IPS-18a (cell line): Measurements from ENCODE around the gene PLEKHA1.

Source experiments
- H3K27ac ChIP-seq: one replicate; pipeline ENCODE4 v1.5.1; 2013; ENCODE audit warnings: low read length
- H3K27me3 ChIP-seq: one replicate; pipeline ENCODE4 v1.6.1; 2013; ENCODE audit warnings: mild to moderate bottlenecking, low read length; ENCODE audit not compliant: control insufficient read depth, insufficient read depth
- H3K36me3 ChIP-seq: one replicate; pipeline ENCODE4 v1.6.1; 2013; ENCODE audit warnings: low read depth, low read length; ENCODE audit not compliant: control insufficient read depth
- H3K4me1 ChIP-seq: one replicate; pipeline ENCODE4 v1.6.1; 2013; ENCODE audit warnings: low read depth, low read length; ENCODE audit not compliant: control insufficient read depth
- H3K4me3 ChIP-seq: one replicate; pipeline ENCODE4 v1.5.1; 2013; ENCODE audit warnings: low read length
- H3K9ac ChIP-seq: one replicate; pipeline ENCODE4 v1.6.1; 2013; ENCODE audit warnings: mild to moderate bottlenecking, low read length, moderate library complexity
- H3K9me3 ChIP-seq: one replicate; pipeline ENCODE4 v1.6.1; 2013; ENCODE audit warnings: low read depth, low read length; ENCODE audit not compliant: control insufficient read depth

The PLEKHA1 gene

DNA sequence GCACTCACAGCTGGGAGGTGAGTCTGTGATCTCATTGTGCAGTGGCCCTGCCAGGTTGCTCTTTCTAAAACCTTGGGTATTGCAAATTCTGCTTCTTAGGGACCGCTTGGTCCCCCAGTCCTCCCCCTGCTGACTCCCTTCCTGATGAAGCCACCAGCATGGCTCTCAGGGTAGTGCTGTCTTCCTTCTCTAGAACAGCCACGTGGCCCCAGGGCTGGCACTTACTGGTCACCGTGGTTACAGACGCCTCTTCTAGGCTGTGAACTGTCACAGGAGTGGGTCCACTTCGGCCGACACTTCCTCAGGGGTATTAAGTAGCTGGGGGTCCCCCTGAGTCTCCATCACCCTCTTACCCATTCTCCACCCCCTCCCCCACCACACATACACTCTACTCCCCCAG, 84.2 kb downstream of the PLEKHA1 start:
- H3K4me3 ChIP-seq, result no peak overlapping the region
- no peak overlapping the region for H3K27ac ChIP-seq
- H3K9ac ChIP-seq, result no peak overlapping the region
- H3K4me1 ChIP-seq, result peaks cover 9% of the 10 kb centered on the region
- no peaks in the 10 kb centered on the region for H3K36me3 ChIP-seq
- H3K27me3 ChIP-seq, result peaks cover 47% of the 10 kb centered on the region
- no peaks in the 10 kb centered on the region for H3K9me3 ChIP-seq

DNA sequence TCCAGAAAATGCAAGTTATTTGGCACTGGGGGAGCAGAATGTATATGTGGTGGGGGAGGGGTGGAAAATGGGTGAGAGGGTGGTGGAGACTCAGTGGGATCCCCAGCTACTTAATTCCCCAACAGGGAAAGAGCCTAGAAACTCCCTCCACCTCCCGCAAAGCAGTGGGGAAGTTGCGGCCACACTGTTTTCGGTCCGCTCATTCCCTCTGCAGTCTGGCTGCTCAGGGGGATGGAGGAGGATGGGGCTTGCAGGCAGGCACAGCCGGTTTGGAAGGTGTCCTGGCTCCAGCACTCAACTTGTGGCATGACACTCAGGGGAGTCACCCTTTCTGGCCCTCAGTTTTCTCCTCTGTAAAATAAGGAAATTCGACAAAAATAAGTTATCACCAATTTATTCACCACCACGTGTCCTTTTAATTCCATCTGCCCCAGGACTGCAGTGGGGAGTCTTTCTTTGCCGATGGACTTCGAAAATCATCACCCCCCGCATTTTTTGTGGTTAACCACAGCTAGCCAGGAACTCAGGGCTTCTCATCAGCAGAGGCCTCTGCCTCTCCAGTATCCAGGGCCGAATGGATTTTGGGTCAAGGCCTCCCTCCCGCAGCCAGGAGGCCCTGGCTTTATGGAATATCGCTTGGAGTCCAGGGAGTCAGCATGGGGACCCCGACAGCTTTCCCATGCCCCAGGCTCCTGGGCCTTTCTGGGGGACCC, 85.2 kb downstream of the PLEKHA1 start:
- no peak overlapping the region for H3K9ac ChIP-seq

DNA sequence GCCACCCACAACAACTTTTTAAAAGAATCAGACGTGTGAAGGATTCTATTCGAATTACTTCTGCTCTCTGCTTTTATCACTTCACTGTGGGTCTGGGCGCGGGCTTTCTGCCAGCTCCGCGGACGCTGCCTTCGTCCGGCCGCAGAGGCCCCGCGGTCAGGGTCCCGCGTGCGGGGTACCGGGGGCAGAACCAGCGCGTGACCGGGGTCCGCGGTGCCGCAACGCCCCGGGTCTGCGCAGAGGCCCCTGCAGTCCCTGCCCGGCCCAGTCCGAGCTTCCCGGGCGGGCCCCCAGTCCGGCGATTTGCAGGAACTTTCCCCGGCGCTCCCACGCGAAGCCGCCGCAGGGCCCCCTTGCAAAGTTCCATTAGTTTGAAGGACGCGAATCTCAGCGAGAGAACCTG, 86.4 kb downstream of the PLEKHA1 start:
- no peak overlapping the region for H3K9ac ChIP-seq
- H3K4me3 ChIP-seq, result peak overlapping the region; percentile 45
- peaks cover 9% of the 10 kb centered on the region for H3K4me1 ChIP-seq
- H3K9me3 ChIP-seq, result no peaks in the 10 kb centered on the region
- H3K27me3 ChIP-seq, result peaks cover 64% of the 10 kb centered on the region
- H3K36me3 ChIP-seq, result no peaks in the 10 kb centered on the region
- H3K27ac ChIP-seq, result no peak overlapping the region

More for the DNA sequence above, 85.2 kb downstream of the PLEKHA1 start:
- Histone ChIP-seq H3K27me3 (peaks cover 57% of the 10 kb centered on the region), H3K27ac (no peak overlapping the region), H3K4me3 (no peak overlapping the region), H3K36me3 (no peaks in the 10 kb centered on the region), H3K9me3 (no peaks in the 10 kb centered on the region), H3K4me1 (peaks cover 9% of the 10 kb centered on the region)

DNA sequence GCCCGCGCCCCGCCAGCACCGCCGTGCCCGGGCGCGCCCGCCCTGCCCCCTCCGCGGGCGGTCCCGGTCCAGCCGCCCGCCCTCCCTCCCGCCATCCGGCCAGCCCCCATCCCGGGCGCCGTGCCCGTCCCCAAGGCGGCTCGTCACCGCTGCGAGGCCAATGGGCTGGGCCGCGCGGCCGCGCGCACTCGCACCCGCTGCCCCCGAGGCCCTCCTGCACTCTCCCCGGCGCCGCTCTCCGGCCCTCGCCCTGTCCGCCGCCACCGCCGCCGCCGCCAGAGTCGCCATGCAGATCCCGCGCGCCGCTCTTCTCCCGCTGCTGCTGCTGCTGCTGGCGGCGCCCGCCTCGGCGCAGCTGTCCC, 86.8 kb downstream of the PLEKHA1 start, which contains the start of gene HTRA1:
HTRA1 (plus strand) TSS at position 187 of the 362 bp plus-strand sequence; CDS start at position 287, 100 bp downstream.
- Histone ChIP-seq H3K4me3 (peak within 1 kb of the TSS; percentile 50), H3K9ac (no peak within 1 kb of the TSS), H3K36me3 (no peaks in the 10 kb centered on the region), H3K9me3 (no peaks in the 10 kb centered on the region), H3K4me1 (peaks cover 9% of the 10 kb centered on the region), H3K27me3 (peaks cover 64% of the 10 kb centered on the region), H3K27ac (no peak within 1 kb of the TSS)

DNA sequence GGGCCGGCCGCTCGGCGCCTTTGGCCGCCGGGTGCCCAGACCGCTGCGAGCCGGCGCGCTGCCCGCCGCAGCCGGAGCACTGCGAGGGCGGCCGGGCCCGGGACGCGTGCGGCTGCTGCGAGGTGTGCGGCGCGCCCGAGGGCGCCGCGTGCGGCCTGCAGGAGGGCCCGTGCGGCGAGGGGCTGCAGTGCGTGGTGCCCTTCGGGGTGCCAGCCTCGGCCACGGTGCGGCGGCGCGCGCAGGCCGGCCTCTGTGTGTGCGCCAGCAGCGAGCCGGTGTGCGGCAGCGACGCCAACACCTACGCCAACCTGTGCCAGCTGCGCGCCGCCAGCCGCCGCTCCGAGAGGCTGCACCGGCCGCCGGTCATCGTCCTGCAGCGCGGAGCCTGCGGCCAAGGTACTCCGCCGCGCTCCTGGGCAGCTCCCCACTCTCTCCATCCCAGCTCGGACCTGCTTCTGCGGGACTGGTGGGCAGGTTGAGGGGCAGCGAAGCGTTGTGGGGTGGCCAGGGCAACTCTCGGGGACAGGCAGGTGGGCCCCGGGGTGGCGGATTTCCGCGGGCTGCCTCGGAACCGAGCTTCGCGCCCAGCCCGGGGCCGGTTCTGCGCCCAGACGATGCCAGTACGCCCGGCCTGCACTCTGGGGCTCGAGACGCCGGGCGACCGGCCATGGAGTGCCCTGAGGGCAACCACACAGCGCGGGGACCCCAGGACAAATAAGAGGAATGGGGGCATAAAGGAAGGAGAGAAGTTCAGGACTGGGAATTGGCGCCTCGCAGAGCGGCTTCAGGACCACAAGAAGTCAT, 87.4 kb downstream of the PLEKHA1 start:
- Histone ChIP-seq H3K4me3 (peak overlapping the region; percentile 50), H3K36me3 (no peaks in the 10 kb centered on the region), H3K27ac (no peak overlapping the region), H3K27me3 (peaks cover 64% of the 10 kb centered on the region), H3K9me3 (no peaks in the 10 kb centered on the region), H3K4me1 (peaks cover 9% of the 10 kb centered on the region), H3K9ac (no peak overlapping the region)

DNA sequence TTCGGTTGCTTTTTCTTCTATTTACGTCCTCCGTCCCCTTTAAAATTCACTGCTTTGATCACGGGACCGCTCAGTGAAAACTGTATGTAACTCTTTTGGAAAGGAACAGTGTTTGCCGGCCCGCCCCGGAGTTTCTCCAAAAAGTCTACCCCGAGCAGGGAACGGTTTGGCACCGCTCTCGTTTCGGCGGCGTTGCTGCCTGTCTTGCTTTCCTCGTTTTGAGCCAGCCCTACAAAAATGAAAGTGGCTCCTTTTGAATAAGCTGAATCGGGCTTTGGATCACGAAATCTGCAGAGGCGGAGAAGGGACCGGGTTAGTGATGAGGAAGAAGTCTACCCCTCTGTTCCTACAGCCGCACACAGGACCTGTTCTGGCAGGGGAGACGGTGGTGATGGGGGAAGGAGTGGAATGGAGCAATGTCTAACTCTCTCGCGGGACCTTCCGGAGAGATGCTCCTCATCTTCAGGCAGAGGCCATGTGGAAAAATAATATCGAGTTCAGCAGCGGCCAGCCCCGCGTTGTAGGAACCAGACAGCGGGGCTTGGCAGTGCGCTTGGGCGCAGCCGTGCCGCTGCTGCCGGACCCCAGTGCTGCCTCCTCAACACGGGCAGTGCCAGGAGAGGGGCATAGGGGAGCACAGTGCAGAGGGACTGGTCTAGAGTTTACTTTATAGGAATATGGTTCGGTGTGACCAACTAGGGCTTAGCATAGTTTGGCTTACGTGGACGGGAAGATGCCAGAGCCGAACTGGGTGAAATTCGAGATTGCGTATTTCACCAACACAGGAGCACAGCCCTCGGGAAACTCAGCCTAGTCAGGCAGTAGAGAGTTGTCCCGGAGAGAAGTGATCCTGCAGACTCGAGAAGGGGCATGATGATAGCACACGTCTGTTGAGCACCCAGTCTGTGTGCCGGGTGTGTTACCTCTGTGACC, 88.3 kb downstream of the PLEKHA1 start:
- Histone ChIP-seq H3K9ac (no peak overlapping the region), H3K4me3 (peak overlapping the region; percentile 50), H3K27me3 (peaks cover 64% of the 10 kb centered on the region), H3K9me3 (no peaks in the 10 kb centered on the region), H3K36me3 (no peaks in the 10 kb centered on the region), H3K27ac (no peak overlapping the region), H3K4me1 (peaks cover 9% of the 10 kb centered on the region)

DNA sequence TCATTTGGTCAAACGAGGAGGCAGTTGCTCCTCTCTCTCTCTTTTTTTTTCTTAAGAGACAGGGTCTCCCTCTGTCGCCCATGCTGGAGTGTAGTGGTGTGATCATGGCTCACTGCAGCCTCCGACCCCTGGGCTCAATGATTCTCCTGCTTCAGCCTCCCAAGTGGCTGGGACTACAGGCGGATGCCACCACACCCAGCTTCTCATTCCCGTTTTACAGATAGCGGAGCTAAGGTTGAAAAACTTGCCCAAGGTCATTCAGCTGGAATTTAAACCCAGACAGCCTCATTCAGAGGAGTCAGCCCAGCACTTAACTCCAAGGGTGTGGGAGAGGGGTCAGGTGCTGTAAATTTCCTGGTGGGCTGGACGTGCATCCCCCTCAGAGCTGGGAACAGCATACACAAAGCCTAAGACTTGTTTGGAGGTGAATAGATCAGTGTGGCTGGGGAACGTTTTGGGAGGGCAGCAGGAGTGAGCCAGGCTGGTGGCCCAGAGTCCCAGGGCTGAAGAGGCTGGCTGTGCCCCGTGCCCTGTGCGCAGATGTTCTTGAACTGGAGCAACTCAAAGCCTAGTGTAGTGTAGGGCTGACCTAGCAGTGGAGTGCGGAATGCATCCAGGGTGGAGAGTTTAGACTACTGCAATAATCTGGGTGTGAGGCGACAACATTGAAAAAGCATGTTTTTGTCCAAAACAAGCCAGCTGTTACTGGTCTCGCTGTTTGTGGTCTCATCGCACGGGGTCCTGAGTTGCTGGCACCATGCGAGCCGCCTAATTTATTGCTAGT, 89.2 kb downstream of the PLEKHA1 start:
- H3K4me1 ChIP-seq, result peaks cover 9% of the 10 kb centered on the region
- no peaks in the 10 kb centered on the region for H3K36me3 ChIP-seq
- H3K9ac ChIP-seq, result no peak overlapping the region
- H3K4me3 ChIP-seq, result peak overlapping the region; percentile 50
- H3K9me3 ChIP-seq, result no peaks in the 10 kb centered on the region
- H3K27ac ChIP-seq, result no peak overlapping the region
- peaks cover 62% of the 10 kb centered on the region for H3K27me3 ChIP-seq

DNA sequence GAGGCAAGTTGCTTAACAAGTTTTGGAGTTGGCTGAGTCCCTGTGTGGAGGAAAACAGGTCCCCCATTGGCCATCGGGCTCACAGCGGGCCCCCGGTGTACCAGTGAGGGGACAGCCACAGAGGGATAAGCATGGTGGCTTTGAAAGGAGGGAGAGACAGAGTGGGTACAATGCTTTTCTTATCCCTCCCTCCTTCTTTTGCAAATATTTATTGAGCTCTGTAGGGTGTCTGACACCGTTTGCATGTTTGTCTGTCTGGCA, 89.7 kb downstream of the PLEKHA1 start:
- Histone ChIP-seq H3K27me3 (peaks cover 56% of the 10 kb centered on the region), H3K36me3 (no peaks in the 10 kb centered on the region), H3K9ac (no peak overlapping the region), H3K4me3 (no peak overlapping the region), H3K4me1 (peaks cover 9% of the 10 kb centered on the region), H3K27ac (no peak overlapping the region), H3K9me3 (no peaks in the 10 kb centered on the region)

DNA sequence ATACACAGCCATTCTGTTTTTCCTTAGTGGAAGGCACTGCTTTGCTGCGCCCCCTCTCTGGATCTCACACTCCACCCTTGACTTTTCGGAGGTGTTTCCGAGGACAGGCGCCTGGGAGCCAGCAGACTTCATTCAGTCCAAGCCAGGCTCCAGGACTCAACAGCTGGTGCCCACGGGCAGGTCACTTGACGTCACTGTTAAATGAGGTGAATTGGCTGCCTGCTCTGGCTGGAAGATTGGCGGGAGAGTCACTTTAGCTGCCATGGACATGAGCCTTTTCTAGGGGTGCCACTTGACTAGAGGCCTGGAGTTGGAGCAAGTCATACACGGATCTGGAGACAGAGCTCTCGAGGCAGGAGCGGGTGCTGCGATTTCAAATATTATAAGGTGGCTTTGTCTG, 90.1 kb downstream of the PLEKHA1 start:
- H3K4me3 ChIP-seq, result no peak overlapping the region
- H3K27ac ChIP-seq, result no peak overlapping the region
- H3K9me3 ChIP-seq, result no peaks in the 10 kb centered on the region
- no peaks in the 10 kb centered on the region for H3K36me3 ChIP-seq
- H3K27me3 ChIP-seq, result peaks cover 52% of the 10 kb centered on the region
- peaks cover 9% of the 10 kb centered on the region for H3K4me1 ChIP-seq
- H3K9ac ChIP-seq, result no peak overlapping the region

DNA sequence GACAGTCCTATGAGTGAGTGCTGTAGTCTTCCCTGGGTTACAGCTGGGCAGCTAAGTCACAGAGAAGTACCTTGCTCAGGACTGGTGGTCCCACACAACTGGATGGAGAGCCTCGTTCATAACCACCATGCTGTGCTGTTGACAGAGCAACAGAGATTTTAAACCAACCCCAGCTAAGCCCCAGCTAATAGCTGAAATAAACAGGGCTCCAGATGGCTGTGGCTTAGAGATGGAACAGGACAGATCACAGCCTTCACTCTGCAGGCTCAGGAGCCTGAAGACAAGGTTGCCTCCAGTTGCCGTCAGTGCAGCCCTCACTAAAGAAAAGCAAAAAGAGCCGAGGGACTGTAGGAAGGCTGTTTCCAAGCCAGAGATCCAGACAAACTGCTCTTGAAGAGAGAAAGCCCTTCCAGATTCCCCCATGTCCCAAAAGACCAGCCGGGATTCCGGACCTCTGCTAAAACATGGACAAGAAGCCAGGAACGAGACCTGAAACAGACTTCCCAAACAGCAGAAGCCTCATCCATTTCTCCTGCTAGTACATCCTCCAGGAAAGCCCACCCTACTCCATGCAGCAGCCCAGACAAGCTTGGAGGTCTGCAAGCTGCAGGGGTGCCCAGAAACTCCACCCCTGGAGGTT, 91.0 kb downstream of the PLEKHA1 start:
- Histone ChIP-seq H3K9ac (no peak overlapping the region), H3K9me3 (no peaks in the 10 kb centered on the region), H3K27ac (no peak overlapping the region), H3K4me3 (no peak overlapping the region), H3K4me1 (peaks cover 5% of the 10 kb centered on the region), H3K36me3 (no peaks in the 10 kb centered on the region), H3K27me3 (peaks cover 43% of the 10 kb centered on the region)
